ENCODE data around the gene RGS12. TPM values are rescaled to one million over a fixed set of nuclear protein-coding genes. Genes with fewer than 3 reads are reported as not detected.
A peak's percentile ranks its signal among the peaks of the same experiment; 100 is the strongest.

The RGS12 gene
- total and polyA plus RNA-seq, 2 experiments from 2014 or later, result 9.3 to 13.2 TPM

GRCh38 chr4:3294401-3295241 lies 1.8 kb downstream of the RGS12 start:
- Histone ChIP-seq H3K79me2 (ENCODE audit: insufficient read depth) (peaks cover 7% of the 10 kb centered on the region; the same call in 1 of the 2 replicates), H4K20me1 (ENCODE audit: insufficient read depth) (no peaks in the 10 kb centered on the region), H3K9me2 (ENCODE audit: insufficient read depth) (no peaks in the 10 kb centered on the region), H3F3A (ENCODE audit: insufficient read depth) (no peaks in the 10 kb centered on the region), H3K36me3 (ENCODE audit: low read depth) (no peaks in the 10 kb centered on the region), H3K9me3 (ENCODE audit: low read depth) (no peaks in the 10 kb centered on the region), H3K4me3 (peak overlapping the region; percentile 89; the same call in 1 of the 2 replicates), H3K4me1 (ENCODE audit: insufficient read depth) (peaks cover 10% of the 10 kb centered on the region), H3K9ac (no peak overlapping the region), H3K4me2 (ENCODE audit: unreplicated experiment) (no peak overlapping the region), H3K27me3 (replicated peaks; ENCODE audit: insufficient read depth) (no peaks in the 10 kb centered on the region), H3K27ac (no peak overlapping the region), H2AFZ (no peak overlapping the region)
- in situ Hi-C loops (cut with MboI), result no loop called here
- no peak for TF ChIP-seq EZH2 (IDR thresholded peaks at IDR 0.05; ENCODE audit: insufficient read depth, poor library complexity, severe bottlenecking)
- TF ChIP-seq EZH2phosphoT487 (IDR thresholded peaks at IDR 0.05; ENCODE audit: insufficient read depth, low read depth), result no peak
- no peak for DNase-seq
- 79 to 82% methylated on average over 18 to 19 of the region's 19 CpGs for WGBS, 2 experiments (ENCODE audit: low coverage in 1 of 2, low lambda C conversion rate in 2 of 2, missing lambda C conversion rate in 2 of 2)

- Histone ChIP-seq H3K36me3 (ENCODE audit: low read depth) (no peaks in the 10 kb centered on the region), H3F3A (ENCODE audit: insufficient read depth) (no peaks in the 10 kb centered on the region), H3K27ac (no peak overlapping the region), H3K27me3 (replicated peaks; ENCODE audit: insufficient read depth) (no peaks in the 10 kb centered on the region), H3K9me3 (ENCODE audit: low read depth) (no peaks in the 10 kb centered on the region), H3K4me3 (no peak overlapping the region), H3K9me2 (ENCODE audit: insufficient read depth) (no peaks in the 10 kb centered on the region), H3K79me2 (ENCODE audit: insufficient read depth) (peaks cover 7% of the 10 kb centered on the region; the same call in 1 of the 2 replicates), H3K4me2 (ENCODE audit: unreplicated experiment) (no peak overlapping the region), H3K9ac (no peak overlapping the region), H4K20me1 (ENCODE audit: insufficient read depth) (no peaks in the 10 kb centered on the region), H3K4me1 (ENCODE audit: insufficient read depth) (peaks cover 10% of the 10 kb centered on the region), H2AFZ (no peak overlapping the region)
- in situ Hi-C loops (cut with MboI), result no loop called here
- TF ChIP-seq EZH2phosphoT487 (IDR thresholded peaks at IDR 0.05; ENCODE audit: insufficient read depth, low read depth) (no peak), EZH2 (IDR thresholded peaks at IDR 0.05; ENCODE audit: insufficient read depth, poor library complexity, severe bottlenecking) (no peak)
- 80 to 81% methylated on average over 12 of the region's 12 CpGs for WGBS, 2 experiments (ENCODE audit: low coverage in 1 of 2, low lambda C conversion rate in 2 of 2, missing lambda C conversion rate in 2 of 2)
- DNase-seq, result no peak
Measured at GRCh38 chr4:3295837-3296624, 3.2 kb downstream of the RGS12 start.

GRCh38 chr4:3296651-3297050 lies 3.8 kb downstream of the RGS12 start:
- in situ Hi-C loops (cut with MboI), result no loop called here
- H3K4me1 ChIP-seq (ENCODE audit: insufficient read depth), result peaks cover 7% of the 10 kb centered on the region
- no peak overlapping the region for H3K4me2 ChIP-seq (ENCODE audit: unreplicated experiment)
- H3K9me2 ChIP-seq (ENCODE audit: insufficient read depth), result no peaks in the 10 kb centered on the region
- no peak overlapping the region for H3K27ac ChIP-seq
- H3K9me3 ChIP-seq (ENCODE audit: low read depth), result no peaks in the 10 kb centered on the region
- no peak overlapping the region for H3K9ac ChIP-seq
- H3K36me3 ChIP-seq (ENCODE audit: low read depth), result no peaks in the 10 kb centered on the region
- H3K27me3 ChIP-seq (replicated peaks; ENCODE audit: insufficient read depth), result no peaks in the 10 kb centered on the region
- peaks cover 7% of the 10 kb centered on the region; the same call in 1 of the 2 replicates for H3K79me2 ChIP-seq (ENCODE audit: insufficient read depth)
- no peak overlapping the region for H2AFZ ChIP-seq
- H4K20me1 ChIP-seq (ENCODE audit: insufficient read depth), result no peaks in the 10 kb centered on the region
- TF ChIP-seq EZH2 (IDR thresholded peaks at IDR 0.05; ENCODE audit: insufficient read depth, poor library complexity, severe bottlenecking) (no peak), EZH2phosphoT487 (IDR thresholded peaks at IDR 0.05; ENCODE audit: insufficient read depth, low read depth) (no peak)
- no peaks in the 10 kb centered on the region for H3F3A ChIP-seq (ENCODE audit: insufficient read depth)
- H3K4me3 ChIP-seq, result no peak overlapping the region
- WGBS, 2 experiments (ENCODE audit: low coverage in 1 of 2, low lambda C conversion rate in 2 of 2, missing lambda C conversion rate in 2 of 2), result 92% methylated on average over 8 of the region's 8 CpGs
- no peak for DNase-seq

DNA sequence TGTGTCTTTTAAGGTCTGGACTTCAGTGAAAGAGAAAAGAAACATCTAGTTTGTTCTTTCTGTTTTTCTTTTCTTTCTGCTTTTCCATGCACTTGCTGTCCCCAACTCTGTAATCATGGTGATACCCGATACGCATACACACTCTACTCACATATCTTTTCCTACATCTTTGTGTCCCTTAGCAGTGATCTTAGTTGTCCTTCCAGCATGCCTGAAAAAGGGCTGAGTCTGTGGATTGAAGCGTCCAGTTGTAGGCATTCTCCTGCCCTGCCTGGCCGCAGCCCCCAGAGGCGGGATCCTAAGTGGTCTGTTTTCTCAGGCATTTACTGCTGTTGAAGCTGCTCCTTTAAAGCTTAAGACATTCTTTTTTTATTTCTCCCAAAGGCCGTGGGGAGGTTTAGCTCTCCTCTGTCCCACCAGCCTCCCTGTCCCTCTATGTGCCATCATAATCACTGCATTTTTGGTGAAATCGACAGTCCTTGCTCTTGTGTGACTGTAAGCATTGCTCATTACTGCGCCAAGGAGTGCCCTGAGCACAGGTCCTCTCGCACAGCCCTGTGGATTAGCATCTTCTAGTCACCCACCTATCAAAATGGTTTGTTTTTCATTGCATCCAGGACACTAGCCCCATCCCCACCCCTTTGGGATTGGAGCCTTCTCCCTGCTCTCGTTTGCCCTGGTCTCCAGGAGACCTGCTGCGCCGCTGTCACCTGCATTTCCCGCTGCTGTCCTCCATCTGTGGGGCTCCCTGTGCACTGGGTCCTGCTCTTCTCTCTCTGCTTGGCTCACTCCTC lies 4.4 kb downstream of the RGS12 start:
- WGBS, 2 experiments (ENCODE audit: low coverage in 1 of 2, low lambda C conversion rate in 2 of 2, missing lambda C conversion rate in 2 of 2), result 91 to 93% methylated on average over 13 of the region's 13 CpGs
- Histone ChIP-seq H3K9me2 (ENCODE audit: insufficient read depth) (no peaks in the 10 kb centered on the region), H3K27me3 (replicated peaks; ENCODE audit: insufficient read depth) (no peaks in the 10 kb centered on the region), H3K4me3 (no peak overlapping the region), H4K20me1 (ENCODE audit: insufficient read depth) (no peaks in the 10 kb centered on the region), H3K4me2 (ENCODE audit: unreplicated experiment) (no peak overlapping the region), H3K9me3 (ENCODE audit: low read depth) (no peaks in the 10 kb centered on the region), H3K4me1 (ENCODE audit: insufficient read depth) (peaks cover 5% of the 10 kb centered on the region; the same call in 1 of the 2 replicates), H3K27ac (no peak overlapping the region), H3K9ac (no peak overlapping the region), H3K36me3 (ENCODE audit: low read depth) (no peaks in the 10 kb centered on the region), H3F3A (ENCODE audit: insufficient read depth) (no peaks in the 10 kb centered on the region), H3K79me2 (ENCODE audit: insufficient read depth) (0 out of 2 replicates have a peak, but pooled peaks cover 7% of the 10 kb centered on the region), H2AFZ (no peak overlapping the region)
- TF ChIP-seq EZH2 (IDR thresholded peaks at IDR 0.05; ENCODE audit: insufficient read depth, poor library complexity, severe bottlenecking) (no peak), EZH2phosphoT487 (IDR thresholded peaks at IDR 0.05; ENCODE audit: insufficient read depth, low read depth) (no peak)
- no peak for DNase-seq
- in situ Hi-C loops (cut with MboI), result no loop called here

Measured in GM23248 (cell line).